GM21737 (cell line): Measurements from ENCODE around the gene SNCAIP.
"Not testable (repeated sequence)": the region's sequence is repeated elsewhere in the genome, so short reads cannot be mapped to it uniquely, and the experiment has no call there.

ENCODE experiments used
- ATAC-seq: cut with Tn5 transposase; IDR thresholded peaks from one replicate; pipeline ENCODE4 v1.9.1; 2021; ENCODE audit warnings: mild to moderate bottlenecking, moderate library complexity; ENCODE audit not compliant: unreplicated experiment

SNCAIP gene

GRCh38 chr5:122457178-122457826 is 145.3 kb downstream of the SNCAIP start:
- no peak for ATAC-seq

- peak; percentile 62 for ATAC-seq
Measured at GRCh38 chr5:122458278-122458872, 146.3 kb downstream of the SNCAIP start.

- ATAC-seq: no peak
Measured at GRCh38 chr5:122462486-122462885, 150.4 kb downstream of the SNCAIP start.

- ATAC-seq: no peak
Measured at GRCh38 chr5:122463221-122463620, 151.2 kb downstream of the SNCAIP start.

GRCh38 chr5:122464191-122464590 is 152.2 kb downstream of the SNCAIP start:
- ATAC-seq: no peak

GRCh38 chr5:122465031-122465577 is 153.1 kb downstream of the SNCAIP start:
- no peak for ATAC-seq

- no peak for ATAC-seq
Measured at GRCh38 chr5:122465994-122466393, 154.0 kb downstream of the SNCAIP start.

GRCh38 chr5:122468351-122469116 is 156.5 kb downstream of the SNCAIP start:
- no peak for ATAC-seq

- ATAC-seq: no peak
Measured at GRCh38 chr5:122469384-122469919, 157.4 kb downstream of the SNCAIP start.

GRCh38 chr5:122470365-122470764 is 158.3 kb downstream of the SNCAIP start:
- ATAC-seq: no peak

GRCh38 chr5:122471031-122471751 is 159.2 kb downstream of the SNCAIP start:
- no peak for ATAC-seq

GRCh38 chr5:122471752-122472061 is 159.7 kb downstream of the SNCAIP start:
- ATAC-seq: no peak

- ATAC-seq: no peak
Measured at GRCh38 chr5:122473138-122473843, 161.3 kb downstream of the SNCAIP start.

- no peak for ATAC-seq
Measured at GRCh38 chr5:122473941-122474340, 161.9 kb downstream of the SNCAIP start.

GRCh38 chr5:122478741-122479442 is 166.9 kb downstream of the SNCAIP start:
- no peak for ATAC-seq

GRCh38 chr5:122480146-122480545 is 168.1 kb downstream of the SNCAIP start:
- ATAC-seq: no peak

GRCh38 chr5:122484103-122484502 is 172.1 kb downstream of the SNCAIP start:
- ATAC-seq: no peak

GRCh38 chr5:122485226-122485625 is 173.2 kb downstream of the SNCAIP start:
- ATAC-seq: no peak

GRCh38 chr5:122486616-122487015 is 174.6 kb downstream of the SNCAIP start:
- ATAC-seq: not testable (repeated sequence)

GRCh38 chr5:122490718-122491117 is 178.7 kb downstream of the SNCAIP start:
- no peak for ATAC-seq
